SK-N-SH (cell line): ENCODE measurements around the gene SPINK1. TPM values are rescaled to one million over a fixed set of nuclear protein-coding genes. Genes with fewer than 3 reads are reported as not detected.
"Not testable (repeated sequence)": the region's sequence is repeated elsewhere in the genome, so short reads cannot be mapped to it uniquely, and the experiment has no call there.

Experiments
- CTCF ChIA-PET: fragments of 300-600, 350-600 bp; formaldehyde crosslinking; extraction: SDS; loops from one replicate; lab custom pipeline; 2021; lab: Yijun Ruan, JAX
- POLR2A ChIA-PET: fragments of 350-600 bp; sonication (Branson Sonifier 250); formaldehyde crosslinking; extraction: SDS; loops from one replicate; lab custom pipeline; 2020; ENCODE audit warnings: antibody characterized with exemption, inconsistent platforms; lab: Yijun Ruan, JAX
- DNase-seq: peaks from one replicate; pipeline ENCODE4 v3.0.0; 2012
- H2AFZ ChIP-seq: fragments of 200-600 bp; sonication (generic); 2 replicates; pipeline ENCODE4 v1.8.1; 2016; ENCODE audit warnings: antibody characterized with exemption, mild to moderate bottlenecking, low read depth
- H3F3A ChIP-seq: fragments of 200-600 bp; sonication (generic); replicated peaks from 2 replicates; pipeline ENCODE3; 2016; ENCODE audit warnings: antibody characterized with exemption, mild to moderate bottlenecking; ENCODE audit not compliant: insufficient read depth
- H3K27ac ChIP-seq, 2 experiments: fragments of 200-500 bp in 1 of 2; fragments of 200-600 bp in 1 of 2; sonication (Bioruptor generic) in 1 of 2; sonication (generic), shearing (Covaris generic) in 1 of 2; 2 replicates each; pipeline versions ENCODE4 v1.5.1 to v1.6.1; 2014 to 2016; ENCODE audit warnings: low read depth in 2 of 2, inconsistent platforms in 1 of 2, low read length in 1 of 2, mild to moderate bottlenecking in 1 of 2, mixed read lengths in 1 of 2
- H3K27me3 ChIP-seq: fragments of 200-600 bp; sonication (generic), shearing (Covaris generic); 2 replicates; pipeline ENCODE4 v1.6.1; 2016; ENCODE audit warnings: mixed run types; ENCODE audit not compliant: insufficient read depth
- H3K36me3 ChIP-seq, 2 experiments: fragments of 200-500 bp in 1 of 2; fragments of 200-600 bp in 1 of 2; sonication (Bioruptor generic) in 1 of 2; sonication (generic) in 1 of 2; replicated peaks in 1 of 2; 2 replicates each; pipeline versions ENCODE3 to v1.5.1; 2014 to 2016; ENCODE audit warnings: low read length in 1 of 2, mild to moderate bottlenecking in 1 of 2; ENCODE audit not compliant: insufficient read depth in 2 of 2, control insufficient read depth in 1 of 2
- H3K4me1 ChIP-seq, 2 experiments: fragments of 200-500 bp in 1 of 2; fragments of 200-600 bp in 1 of 2; sonication (Bioruptor generic) in 1 of 2; sonication (generic), shearing (Covaris generic) in 1 of 2; 2 replicates each; pipeline versions ENCODE4 v1.5.1 to v1.6.1; 2014 to 2016; ENCODE audit warnings: low read depth in 1 of 2, low read length in 1 of 2, mixed run types in 1 of 2; ENCODE audit not compliant: insufficient read depth in 2 of 2, control insufficient read depth in 1 of 2
- H3K4me2 ChIP-seq: fragments of 200-600 bp; sonication (generic), shearing (Covaris generic); 2 replicates; pipeline ENCODE4 v1.6.1; 2017; ENCODE audit warnings: mixed run types
- H3K4me3 ChIP-seq, 2 experiments: fragments of 200-500 bp in 1 of 2; fragments of 200-600 bp in 1 of 2; sonication (Bioruptor generic) in 1 of 2; sonication (generic), shearing (Covaris generic) in 1 of 2; 2 replicates each; pipeline versions ENCODE4 v1.5.1 to v1.8.1; 2014 to 2016; ENCODE audit warnings: low read depth in 2 of 2, inconsistent platforms in 1 of 2, low read length in 1 of 2, mild to moderate bottlenecking in 1 of 2, mixed read lengths in 1 of 2, moderate library complexity in 1 of 2
- H3K79me2 ChIP-seq: fragments of 200-600 bp; sonication (generic); 2 replicates; pipeline ENCODE4 v1.8.1; 2017; ENCODE audit warnings: mild to moderate bottlenecking; ENCODE audit not compliant: insufficient read depth
- H3K9ac ChIP-seq: fragments of 200-600 bp; sonication (generic); 2 replicates; pipeline ENCODE4 v1.6.1; 2017; ENCODE audit warnings: mixed run types
- H3K9me2 ChIP-seq: fragments of 200-600 bp; sonication (generic); 2 replicates; pipeline ENCODE4 v1.6.1; 2017; ENCODE audit warnings: mixed run types
- H3K9me3 ChIP-seq: fragments of 200-600 bp; sonication (generic); 2 replicates; pipeline ENCODE4 v1.6.1; 2017; ENCODE audit warnings: mixed run types, mild to moderate bottlenecking, moderate library complexity
- H4K20me1 ChIP-seq: fragments of 200-600 bp; sonication (generic); 2 replicates; pipeline ENCODE4 v1.6.1; 2017; ENCODE audit warnings: mild to moderate bottlenecking, mixed run types; ENCODE audit not compliant: insufficient read depth
- CHD2 ChIP-seq: fragments of 150-350 bp; IDR thresholded peaks from 2 replicates; pipeline ENCODE4 v1.6.1; 2018; ENCODE audit warnings: low read length; ENCODE audit not compliant: partially characterized antibody
- EZH2phosphoT487 ChIP-seq: fragments of 200-600 bp; sonication (generic); IDR thresholded peaks from 2 replicates; pipeline ENCODE4 v1.6.1; 2017; ENCODE audit warnings: low read depth, mixed run types, mild to moderate bottlenecking, antibody characterized with exemption, moderate library complexity, borderline replicate concordance
- FOXJ3 ChIP-seq: sonication (generic); formaldehyde crosslinking; IDR thresholded peaks from 2 replicates; pipeline ENCODE4 v1.5.1; 2020; ENCODE audit warnings: mild to moderate bottlenecking, missing genetic modification reagents
- IRF3 ChIP-seq: fragments of 150-350 bp; IDR thresholded peaks from 2 replicates; pipeline ENCODE4 v1.6.1; 2016; ENCODE audit warnings: mild to moderate bottlenecking, low read depth, low read length
- MAX ChIP-seq: IDR thresholded peaks from 2 replicates; pipeline ENCODE4 v1.4.0; 2012; ENCODE audit warnings: low read depth
- MEF2A ChIP-seq: IDR thresholded peaks from 2 replicates; pipeline ENCODE4 v1.4.0; 2012; ENCODE audit warnings: low read depth, borderline replicate concordance
- PBX3 ChIP-seq: IDR thresholded peaks from 2 replicates; pipeline ENCODE4; 2012
- RAD21 ChIP-seq: IDR thresholded peaks from 2 replicates; pipeline ENCODE4 v1.6.1; 2012; ENCODE audit warnings: mild to moderate bottlenecking, low read length
- RCOR1 ChIP-seq: fragments of 150-350 bp; IDR thresholded peaks from 2 replicates; pipeline ENCODE4 v1.6.1; 2017; ENCODE audit warnings: antibody characterized with exemption, low read length
- WGBS: methylation state at CpG from one replicate; pipeline ENCODE4 v1.1.6; 2017; ENCODE audit warnings: low lambda C conversion rate; 5-methylcytosine and 5-hydroxymethylcytosine counted together
- polyA plus RNA-seq, 3 experiments: library from polyadenylated mRNA; depleted of rRNA; stranded (reverse); fragments of >200 nt; gene quantifications; 2 replicates each; pipeline ENCODE4 v1.2.3, GENCODE V29; 2012
- TF ChIP-seq, protein P1 (sequence below): fragments of 200-600 bp; sonication (generic); IDR thresholded peaks from 2 replicates; pipeline ENCODE4 v1.6.1; 2017; ENCODE audit warnings: antibody characterized with exemption, mild to moderate bottlenecking, moderate library complexity

Gene SPINK1
- polyA plus RNA-seq, 1 of the 3 experiments (the other 2 are of a cell fraction), result not detected

DNA sequence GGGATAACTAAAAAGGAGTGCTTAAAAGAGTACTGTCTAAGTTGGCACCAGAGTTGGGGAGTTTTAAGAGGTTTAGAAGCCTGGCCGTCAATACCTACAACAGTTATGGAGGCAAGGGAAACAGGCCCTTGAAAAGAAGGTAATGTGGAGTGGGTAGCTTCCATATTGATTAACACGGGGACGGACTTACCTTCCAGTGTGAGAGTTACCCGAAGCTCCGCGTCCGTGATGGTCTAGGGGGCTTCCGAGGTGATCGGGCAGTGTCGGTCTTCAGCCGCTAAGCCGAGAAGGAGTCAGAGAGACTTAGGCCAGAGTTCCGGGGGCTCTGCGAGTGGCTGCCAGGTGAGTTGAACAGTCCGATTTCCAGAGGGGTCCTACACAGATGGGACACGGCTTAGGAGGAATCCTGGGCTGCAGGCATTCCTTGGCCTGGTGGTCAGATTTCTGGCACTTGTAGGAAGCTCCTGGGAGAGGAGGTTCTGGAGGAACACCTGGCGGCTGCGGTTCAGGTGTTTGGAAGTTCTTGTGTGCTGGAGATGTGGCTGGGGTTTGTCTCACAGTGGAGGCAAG lies 40.6 kb upstream of the SPINK1 start:
- H3K27ac ChIP-seq, H3K36me3 ChIP-seq, H3K4me2 ChIP-seq, CTCF ChIA-PET, H3K79me2 ChIP-seq, H3K9ac ChIP-seq, H3F3A ChIP-seq, H3K27me3 ChIP-seq, H3K4me1 ChIP-seq, POLR2A ChIA-PET, DNase-seq, H3K9me3 ChIP-seq, H4K20me1 ChIP-seq, H3K4me3 ChIP-seq, H2AFZ ChIP-seq, H3K9me2 ChIP-seq: not testable (repeated sequence)
- 87% methylated on average over 16 of the region's 18 CpGs for WGBS

- CTCF ChIA-PET, DNase-seq, H3K9ac ChIP-seq, H3K9me2 ChIP-seq, H3K27ac ChIP-seq, H3K4me1 ChIP-seq, POLR2A ChIA-PET, H3K36me3 ChIP-seq, H3F3A ChIP-seq, H3K79me2 ChIP-seq, H3K4me2 ChIP-seq, H3K27me3 ChIP-seq, H3K4me3 ChIP-seq, H2AFZ ChIP-seq, H4K20me1 ChIP-seq, H3K9me3 ChIP-seq: not testable (repeated sequence)
- 58% methylated on average over 6 of the region's 6 CpGs for WGBS
Measured at GRCh38 chr5:147869892-147870291, 38.4 kb upstream of the SPINK1 start.

DNA sequence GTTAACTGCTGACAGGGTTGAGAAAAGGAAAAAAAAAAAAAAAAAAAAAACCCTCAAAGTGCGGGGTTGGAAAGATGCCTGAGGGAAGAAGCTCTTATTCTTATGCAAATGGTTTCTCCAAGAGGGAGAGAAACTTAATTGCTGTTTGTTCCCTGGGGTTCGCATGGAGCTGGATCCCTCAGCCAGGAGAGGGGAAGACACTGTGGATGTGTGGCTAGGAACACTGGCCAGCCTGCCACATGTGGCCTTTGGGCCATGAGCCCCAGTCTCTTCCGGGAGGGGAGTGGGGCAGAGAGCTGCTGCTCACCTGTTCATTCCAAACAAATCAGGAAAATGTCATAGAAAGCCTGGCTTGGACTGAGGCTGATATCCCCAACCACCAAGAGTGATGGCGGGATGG lies 37.6 kb upstream of the SPINK1 start:
- Histone ChIP-seq H3K4me1 (no peaks in the 10 kb centered on the region; a peak in 1 of 4 replicates), H2AFZ (no peak overlapping the region), H3K27me3 (no peaks in the 10 kb centered on the region), H4K20me1 (no peaks in the 10 kb centered on the region), H3K4me3 (no peak overlapping the region), H3K9ac (no peak overlapping the region), H3K4me2 (no peak overlapping the region), H3F3A (no peaks in the 10 kb centered on the region), H3K9me2 (no peaks in the 10 kb centered on the region), H3K36me3 (no peaks in the 10 kb centered on the region), H3K27ac (no peak overlapping the region), H3K79me2 (no peaks in the 10 kb centered on the region), H3K9me3 (no peaks in the 10 kb centered on the region)
- POLR2A ChIA-PET, result no interaction called here
- DNase-seq, result no peak
- WGBS, result 29% methylated on average over 4 of the region's 4 CpGs
- TF ChIP-seq MAX, result no peak
- no peak for TF ChIP-seq EZH2phosphoT487
- no peak for TF ChIP-seq FOXJ3 (CRISPR knock-in tag)
- CTCF ChIA-PET, result interaction anchor here (0.8 to 1.1 kb wide), 2 partner anchors 11 to 66 kb away, joined by 3 read pairs; no protein-coding TSS in a partner anchor

DNA sequence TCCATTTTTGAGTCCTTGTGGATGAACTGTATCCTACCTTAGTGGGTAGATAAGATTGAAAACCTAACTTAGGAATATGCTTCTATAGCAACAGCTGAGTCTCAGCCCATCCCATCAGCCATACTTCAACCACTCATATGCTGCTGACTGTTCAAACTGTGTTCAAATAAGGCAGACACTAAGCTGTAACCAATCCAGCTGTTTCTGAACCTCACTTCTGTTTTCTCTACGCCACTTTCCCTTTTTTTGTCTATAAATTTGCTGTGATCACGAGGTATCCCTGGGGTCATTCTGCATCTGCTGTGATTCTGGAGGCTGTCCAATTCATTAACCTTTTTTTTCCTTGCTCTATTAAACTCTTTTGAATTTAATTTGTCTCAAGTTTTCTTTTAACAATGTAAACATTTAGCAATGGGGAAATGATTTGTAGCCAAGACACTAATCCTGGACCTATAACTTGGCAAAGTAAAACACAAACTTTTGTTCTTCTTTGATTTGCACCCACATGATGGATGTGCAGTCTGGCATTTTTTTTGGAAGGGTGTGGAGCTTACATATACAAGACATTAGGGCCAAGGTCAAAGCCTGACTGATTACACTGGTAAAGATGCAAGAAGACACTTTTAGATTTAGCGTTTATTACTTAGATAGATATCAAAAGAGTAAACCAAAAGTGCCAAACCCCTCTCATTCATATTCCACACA lies 32.1 kb upstream of the SPINK1 start:
- no peaks in the 10 kb centered on the region for H3K9me2 ChIP-seq
- no peaks in the 10 kb centered on the region for H3K36me3 ChIP-seq
- no peak overlapping the region for H3K4me3 ChIP-seq
- ChIA-PET CTCF (interaction anchor here (1.4 kb wide), 2 partner anchors 13 to 70 kb away, joined by 3 to 6 read pairs; no protein-coding TSS in a partner anchor), POLR2A (no interaction called here)
- WGBS, result 40% methylated on average over 3 of the region's 3 CpGs
- no peaks in the 10 kb centered on the region for H3K9me3 ChIP-seq
- H3K4me1 ChIP-seq, result no peaks in the 10 kb centered on the region; a peak in 1 of 4 replicates
- no peaks in the 10 kb centered on the region for H4K20me1 ChIP-seq
- no peak for DNase-seq
- H3F3A ChIP-seq, result no peaks in the 10 kb centered on the region
- H2AFZ ChIP-seq, result no peak overlapping the region
- no peak overlapping the region for H3K9ac ChIP-seq
- no peaks in the 10 kb centered on the region for H3K79me2 ChIP-seq
- no peak overlapping the region for H3K27ac ChIP-seq
- no peak overlapping the region for H3K4me2 ChIP-seq
- no peaks in the 10 kb centered on the region for H3K27me3 ChIP-seq
- no peak for TF ChIP-seq RCOR1
- TF ChIP-seq, protein P1, sequence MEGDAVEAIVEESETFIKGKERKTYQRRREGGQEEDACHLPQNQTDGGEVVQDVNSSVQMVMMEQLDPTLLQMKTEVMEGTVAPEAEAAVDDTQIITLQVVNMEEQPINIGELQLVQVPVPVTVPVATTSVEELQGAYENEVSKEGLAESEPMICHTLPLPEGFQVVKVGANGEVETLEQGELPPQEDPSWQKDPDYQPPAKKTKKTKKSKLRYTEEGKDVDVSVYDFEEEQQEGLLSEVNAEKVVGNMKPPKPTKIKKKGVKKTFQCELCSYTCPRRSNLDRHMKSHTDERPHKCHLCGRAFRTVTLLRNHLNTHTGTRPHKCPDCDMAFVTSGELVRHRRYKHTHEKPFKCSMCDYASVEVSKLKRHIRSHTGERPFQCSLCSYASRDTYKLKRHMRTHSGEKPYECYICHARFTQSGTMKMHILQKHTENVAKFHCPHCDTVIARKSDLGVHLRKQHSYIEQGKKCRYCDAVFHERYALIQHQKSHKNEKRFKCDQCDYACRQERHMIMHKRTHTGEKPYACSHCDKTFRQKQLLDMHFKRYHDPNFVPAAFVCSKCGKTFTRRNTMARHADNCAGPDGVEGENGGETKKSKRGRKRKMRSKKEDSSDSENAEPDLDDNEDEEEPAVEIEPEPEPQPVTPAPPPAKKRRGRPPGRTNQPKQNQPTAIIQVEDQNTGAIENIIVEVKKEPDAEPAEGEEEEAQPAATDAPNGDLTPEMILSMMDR, result no peak
- no peak for TF ChIP-seq MEF2A
- TF ChIP-seq CHD2, result no peak
- TF ChIP-seq PBX3, result no peak
- no peak for TF ChIP-seq IRF3
- no peak for TF ChIP-seq RAD21
- no peak for TF ChIP-seq FOXJ3 (CRISPR knock-in tag)
